ENCODE measurements around the gene PAPPA. TPM values are rescaled to one million over a fixed set of nuclear protein-coding genes. Genes with fewer than 3 reads are reported as not detected.

PAPPA gene
- total RNA-seq, 1 donor from 2014 or later: 219 TPM

DNA sequence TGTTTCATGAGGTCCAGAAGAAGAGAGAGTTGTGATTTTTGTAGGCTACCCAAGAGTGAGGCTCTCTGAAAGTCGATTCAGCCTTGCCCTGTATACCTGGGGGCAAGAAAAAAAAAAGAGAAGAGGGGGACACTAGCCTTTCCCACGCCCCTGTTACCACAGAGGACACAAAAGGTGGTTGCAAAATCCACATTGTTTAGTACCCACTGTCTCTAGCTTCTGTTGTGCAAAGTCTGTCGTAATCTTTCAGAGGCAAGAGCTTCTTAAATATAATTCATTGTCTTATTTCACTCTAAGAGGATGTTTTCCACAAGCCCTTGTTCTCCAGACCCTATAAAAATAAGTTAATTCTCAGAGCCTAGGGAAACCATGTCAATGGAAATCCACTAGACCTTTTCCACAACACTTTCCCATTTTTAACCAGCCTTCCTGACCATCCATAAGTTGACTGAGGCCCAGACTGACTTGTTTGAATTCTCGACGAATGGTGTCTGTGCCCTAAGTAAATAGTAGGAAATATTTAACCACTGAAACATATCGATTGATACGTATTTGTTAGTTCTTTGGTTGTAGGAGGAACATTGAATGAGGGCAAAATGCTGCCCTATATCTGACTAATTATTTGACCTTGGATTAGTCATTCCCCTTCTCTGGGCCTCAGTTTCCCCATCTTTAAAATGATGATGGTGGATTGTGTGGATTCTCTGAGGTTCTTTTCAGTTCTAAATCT lies 182.7 kb downstream of the PAPPA start:
- TF ChIP-seq, protein P1, sequence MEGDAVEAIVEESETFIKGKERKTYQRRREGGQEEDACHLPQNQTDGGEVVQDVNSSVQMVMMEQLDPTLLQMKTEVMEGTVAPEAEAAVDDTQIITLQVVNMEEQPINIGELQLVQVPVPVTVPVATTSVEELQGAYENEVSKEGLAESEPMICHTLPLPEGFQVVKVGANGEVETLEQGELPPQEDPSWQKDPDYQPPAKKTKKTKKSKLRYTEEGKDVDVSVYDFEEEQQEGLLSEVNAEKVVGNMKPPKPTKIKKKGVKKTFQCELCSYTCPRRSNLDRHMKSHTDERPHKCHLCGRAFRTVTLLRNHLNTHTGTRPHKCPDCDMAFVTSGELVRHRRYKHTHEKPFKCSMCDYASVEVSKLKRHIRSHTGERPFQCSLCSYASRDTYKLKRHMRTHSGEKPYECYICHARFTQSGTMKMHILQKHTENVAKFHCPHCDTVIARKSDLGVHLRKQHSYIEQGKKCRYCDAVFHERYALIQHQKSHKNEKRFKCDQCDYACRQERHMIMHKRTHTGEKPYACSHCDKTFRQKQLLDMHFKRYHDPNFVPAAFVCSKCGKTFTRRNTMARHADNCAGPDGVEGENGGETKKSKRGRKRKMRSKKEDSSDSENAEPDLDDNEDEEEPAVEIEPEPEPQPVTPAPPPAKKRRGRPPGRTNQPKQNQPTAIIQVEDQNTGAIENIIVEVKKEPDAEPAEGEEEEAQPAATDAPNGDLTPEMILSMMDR (IDR thresholded peaks at IDR 0.05): no peak
- no peak for DNase-seq (ENCODE audit: low spot score)
- Mint-ChIP-seq H3K27me3 (ENCODE audit: low read depth) (no peaks in the 10 kb centered on the region), H3K27ac (ENCODE audit: unreplicated experiment) (peak overlapping the region; percentile 90), H3K36me3 (ENCODE audit: low read depth) (peaks cover 45% of the 10 kb centered on the region), H3K4me1 (ENCODE audit: low read depth) (peaks cover 42% of the 10 kb centered on the region), H3K9me3 (ENCODE audit: low read depth) (no peaks in the 10 kb centered on the region), H3K4me3 (ENCODE audit: unreplicated experiment) (no peak overlapping the region)

GRCh38 chr9:116337015-116337414 lies 183.4 kb downstream of the PAPPA start:
- TF ChIP-seq, protein P1 (IDR thresholded peaks at IDR 0.05): no peak
- H3K4me3 Mint-ChIP-seq (ENCODE audit: unreplicated experiment): no peak overlapping the region
- H3K9me3 Mint-ChIP-seq (ENCODE audit: low read depth): no peaks in the 10 kb centered on the region
- H3K4me1 Mint-ChIP-seq (ENCODE audit: low read depth): peaks cover 42% of the 10 kb centered on the region
- H3K27ac Mint-ChIP-seq (ENCODE audit: unreplicated experiment): peak overlapping the region; percentile 90
- DNase-seq (ENCODE audit: low spot score): no peak
- no peaks in the 10 kb centered on the region for H3K27me3 Mint-ChIP-seq (ENCODE audit: low read depth)
- peaks cover 41% of the 10 kb centered on the region for H3K36me3 Mint-ChIP-seq (ENCODE audit: low read depth)

DNA sequence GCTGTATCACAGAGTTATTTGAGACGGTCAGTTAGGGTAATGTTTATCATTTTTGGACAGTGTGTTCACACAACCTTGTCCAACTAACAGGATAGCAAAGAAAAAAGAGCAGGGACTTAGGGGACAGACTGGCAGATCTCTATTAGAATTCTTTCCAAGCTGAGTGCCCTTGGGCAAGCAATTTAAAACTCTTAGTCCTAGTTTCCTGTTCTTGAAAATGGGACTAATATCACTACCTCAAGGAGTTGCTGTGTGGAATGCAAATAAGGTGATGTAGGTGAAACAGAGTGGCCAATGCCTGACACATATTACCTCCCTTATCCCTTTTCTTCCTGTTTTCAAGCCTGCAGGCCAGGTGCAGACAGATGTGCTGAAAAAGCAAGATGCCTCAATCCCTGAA lies 186.7 kb downstream of the PAPPA start:
- Mint-ChIP-seq H3K27ac (ENCODE audit: unreplicated experiment) (peak overlapping the region; percentile 62), H3K9me3 (ENCODE audit: low read depth) (no peaks in the 10 kb centered on the region), H3K4me3 (ENCODE audit: unreplicated experiment) (no peak overlapping the region), H3K36me3 (ENCODE audit: low read depth) (peaks cover 35% of the 10 kb centered on the region), H3K4me1 (ENCODE audit: low read depth) (peaks cover 29% of the 10 kb centered on the region), H3K27me3 (ENCODE audit: low read depth) (no peaks in the 10 kb centered on the region)
- TF ChIP-seq, protein P1 (IDR thresholded peaks at IDR 0.05): no peak
- DNase-seq (ENCODE audit: low spot score): no peak

DNA sequence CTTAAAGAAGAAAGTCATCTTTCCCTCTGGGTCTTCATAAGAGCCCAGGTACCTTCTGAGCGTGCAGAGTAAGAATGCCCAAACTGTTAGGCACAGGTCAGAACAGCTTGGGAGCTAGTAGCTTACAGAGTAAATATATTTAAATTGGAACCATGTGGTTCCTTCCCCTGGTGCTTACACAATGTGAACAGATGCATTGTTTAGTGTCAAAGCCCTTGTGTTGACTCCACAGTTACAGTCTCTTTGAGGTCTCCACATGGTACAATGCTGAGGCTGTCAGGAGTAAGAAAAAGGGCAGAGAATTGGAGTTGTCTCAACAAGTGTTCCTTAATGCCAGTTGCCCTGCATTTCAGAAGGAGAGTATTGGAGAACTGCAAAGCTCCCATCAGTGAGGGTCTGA lies 188.5 kb downstream of the PAPPA start:
- H3K27ac Mint-ChIP-seq (ENCODE audit: unreplicated experiment): no peak overlapping the region
- peaks cover 24% of the 10 kb centered on the region for H3K4me1 Mint-ChIP-seq (ENCODE audit: low read depth)
- H3K9me3 Mint-ChIP-seq (ENCODE audit: low read depth): no peaks in the 10 kb centered on the region
- no peaks in the 10 kb centered on the region for H3K27me3 Mint-ChIP-seq (ENCODE audit: low read depth)
- no peak overlapping the region for H3K4me3 Mint-ChIP-seq (ENCODE audit: unreplicated experiment)
- peaks cover 42% of the 10 kb centered on the region for H3K36me3 Mint-ChIP-seq (ENCODE audit: low read depth)
- TF ChIP-seq, protein P1 (IDR thresholded peaks at IDR 0.05): no peak
- no peak for DNase-seq (ENCODE audit: low spot score)

- H3K9me3 Mint-ChIP-seq (ENCODE audit: low read depth): no peaks in the 10 kb centered on the region
- H3K36me3 Mint-ChIP-seq (ENCODE audit: low read depth): peaks cover 48% of the 10 kb centered on the region
- TF ChIP-seq, protein P1 (IDR thresholded peaks at IDR 0.05): no peak
- no peaks in the 10 kb centered on the region for H3K27me3 Mint-ChIP-seq (ENCODE audit: low read depth)
- no peak overlapping the region for H3K4me3 Mint-ChIP-seq (ENCODE audit: unreplicated experiment)
- no peak overlapping the region for H3K27ac Mint-ChIP-seq (ENCODE audit: unreplicated experiment)
- peaks cover 16% of the 10 kb centered on the region for H3K4me1 Mint-ChIP-seq (ENCODE audit: low read depth)
- no peak for DNase-seq (ENCODE audit: low spot score)
Measured at GRCh38 chr9:116342941-116343340, 189.3 kb downstream of the PAPPA start.
